Stimulated activated CD4-positive, alpha-beta T cell treated with anti-CD3 and anti-CD28 coated beads, Interleukin-12 subunit alpha, Interleukin-12 subunit beta, amount 100 ng/mL, for 24 hours (primary cell): ENCODE measurements around the gene ADAMTS14.
"Not testable (repeated sequence)": the region's sequence is repeated elsewhere in the genome, so short reads cannot be mapped to it uniquely, and the experiment has no call there.

Source experiments
- DNase-seq, 2 experiments: peaks; one replicate each; pipeline ENCODE4 v3.0.0-alpha.2; 2020; ENCODE audit warnings: low read depth in 2 of 2

The ADAMTS14 gene

GRCh38 chr10:70672165-70673042 lies at the start of gene ADAMTS14:
ADAMTS14 (plus strand) TSS chr10:70672506; CDS start chr10:70672803, 297 bp downstream.
- DNase-seq = no peak

- DNase-seq = no peak
These were observed 49.8 kb upstream of the ADAMTS14 start for GRCh38 chr10:70622541-70622940.

GRCh38 chr10:70622981-70623844 lies 49.1 kb upstream of the ADAMTS14 start:
- DNase-seq = no peak

- DNase-seq = no peak
These were observed 46.2 kb upstream of the ADAMTS14 start for GRCh38 chr10:70626056-70626455.

- no peak for DNase-seq
These were observed 43.0 kb upstream of the ADAMTS14 start for GRCh38 chr10:70629338-70629737.

GRCh38 chr10:70631735-70632134 lies 40.6 kb upstream of the ADAMTS14 start:
- DNase-seq = not testable (repeated sequence)

- no peak for DNase-seq
These were observed 38.3 kb upstream of the ADAMTS14 start for GRCh38 chr10:70634011-70634410.

- not testable (repeated sequence) for DNase-seq
These were observed 37.8 kb upstream of the ADAMTS14 start for GRCh38 chr10:70634515-70634914.

GRCh38 chr10:70639640-70640383 lies 32.5 kb upstream of the ADAMTS14 start:
- DNase-seq = not testable (repeated sequence)

- DNase-seq = not testable (repeated sequence)
These were observed 29.0 kb upstream of the ADAMTS14 start for GRCh38 chr10:70643272-70643671.

- not testable (repeated sequence) for DNase-seq
These were observed 27.3 kb upstream of the ADAMTS14 start for GRCh38 chr10:70644959-70645358.

- no peak for DNase-seq
These were observed 25.2 kb upstream of the ADAMTS14 start for GRCh38 chr10:70647086-70647485.

GRCh38 chr10:70648427-70648826 lies 23.9 kb upstream of the ADAMTS14 start:
- DNase-seq = no peak

- DNase-seq = no peak
These were observed 22.8 kb upstream of the ADAMTS14 start for GRCh38 chr10:70649526-70649925.

GRCh38 chr10:70650104-70650503 lies 22.2 kb upstream of the ADAMTS14 start:
- no peak for DNase-seq

- no peak for DNase-seq
These were observed 21.6 kb upstream of the ADAMTS14 start for GRCh38 chr10:70650718-70651117.

GRCh38 chr10:70651661-70652060 lies 20.6 kb upstream of the ADAMTS14 start:
- no peak for DNase-seq

GRCh38 chr10:70652761-70653657 lies 19.3 kb upstream of the ADAMTS14 start:
- DNase-seq = no peak

GRCh38 chr10:70655316-70655715 lies 17.0 kb upstream of the ADAMTS14 start:
- no peak for DNase-seq

- DNase-seq = peak; percentile 5 to 46
These were observed 15.8 kb upstream of the ADAMTS14 start for GRCh38 chr10:70656489-70656888.

- no peak for DNase-seq
These were observed 15.3 kb upstream of the ADAMTS14 start for GRCh38 chr10:70657041-70657440.
